Esophagus squamous epithelium (tissue), 5 donors: ENCODE measurements around the gene CCDC116. TPM values are rescaled to one million over a fixed set of nuclear protein-coding genes. Genes with fewer than 3 reads are reported as not detected.

Experiments
- DNase-seq: peaks from one replicate; lab custom pipeline; 2025; lab: John Stamatoyannopoulos, UW
- H3K27ac ChIP-seq, 4 donors: fragments of 200-600 bp; sonication (generic); one replicate each; pipeline ENCODE4 v1.5.1; 2016 to 2019; ENCODE audit warnings: mild to moderate bottlenecking in 1 of 4
- H3K27me3 ChIP-seq, 4 donors: fragments of 200-600 bp; sonication (generic); 1 replicate in 3 of 4; 2 replicates in 1 of 4; pipeline versions ENCODE4 v1.5.1 to v1.6.0; 2017 to 2021; ENCODE audit warnings: antibody characterized with exemption in 1 of 4
- H3K36me3 ChIP-seq, 3 donors: fragments of 200-600 bp; sonication (generic); one replicate each; pipeline ENCODE4 v1.5.1; 2016 to 2019
- H3K4me1 ChIP-seq, 3 donors: fragments of 200-600 bp; sonication (generic); one replicate each; pipeline ENCODE4 v1.5.1; 2017 to 2019
- H3K4me3 ChIP-seq, 4 donors: fragments of 200-600 bp; sonication (generic); 1 replicate in 3 of 4; 2 replicates in 1 of 4; pipeline ENCODE4 v1.5.1; 2016 to 2019; ENCODE audit warnings: mild to moderate bottlenecking in 2 of 4, moderate library complexity in 1 of 4
- H3K9me3 ChIP-seq, 3 donors: fragments of 200-600 bp; sonication (generic); one replicate each; pipeline ENCODE4 v1.5.1; 2016 to 2019
- CTCF ChIP-seq, 6 experiments: fragments of 450-650 bp in 4 of 6; fragments of 200-600 bp in 2 of 6; sonication (generic) in 2 of 6; IDR thresholded peaks; one replicate each; pipeline ENCODE4 v1.5.1; 2016 to 2019; ENCODE audit warnings: antibody characterized with exemption in 6 of 6, mild to moderate bottlenecking in 4 of 6, moderate library complexity in 4 of 6
- POLR2A ChIP-seq, 4 donors: fragments of 450-650 bp; IDR thresholded peaks; one replicate each; pipeline ENCODE4 v1.6.1; 2017; ENCODE audit warnings: antibody characterized with exemption in 4 of 4, mild to moderate bottlenecking in 4 of 4, moderate library complexity in 3 of 4
- WGBS, 2 donors: methylation state at CpG; one replicate each; pipeline ENCODE4 v1.1.5; 2018; 5-methylcytosine and 5-hydroxymethylcytosine counted together
- intact Hi-C: fragments of 100-400 bp; cut with DNase I; formaldehyde crosslinking; loops from one replicate; pipeline ENCODE4 v1.15.0; 2022
- small RNA-seq, 4 donors: library from RNA; depleted of rRNA; stranded (forward); fragments of <200 nt; gene quantifications; one replicate each; pipeline ENCODE3, GENCODE V24; 2016
- total RNA-seq, 4 donors: library from RNA; depleted of rRNA; stranded (reverse); fragments of >200 nt; gene quantifications; one replicate each; pipeline ENCODE4 v1.1.0, GENCODE V29; 2016
- donor health status: DM: yes; HTN: yes; CAD: no.

CCDC116 gene
- total RNA-seq, 4 donors from 2014 or later: 1.9 TPM; not detected in 3

- WGBS, 2 donors: 86 to 87% methylated on average over 12 to 15 of the region's 19 CpGs
- peaks cover 10 to 96% (median 37%) of the 10 kb centered on the region in 3 donors for H3K36me3 ChIP-seq
- TF ChIP-seq CTCF (IDR thresholded peaks at IDR 0.05): no peak
- TF ChIP-seq POLR2A (IDR thresholded peaks at IDR 0.05): no peak
- H3K4me3 ChIP-seq: no peak overlapping the region
- DNase-seq: no peak
- H3K4me1 ChIP-seq: no peaks in the 10 kb centered on the region
- no peak overlapping the region for H3K27ac ChIP-seq
- H3K9me3 ChIP-seq: no peaks in the 10 kb centered on the region
- H3K27me3 ChIP-seq: no peaks in the 10 kb centered on the region
- intact Hi-C loops: no loop called here
Measured at GRCh38 chr22:21684492-21685163, 52.1 kb downstream of the CCDC116 start.

- H3K27ac ChIP-seq: no peak overlapping the region
- no peak overlapping the region for H3K4me3 ChIP-seq
- no peaks in the 10 kb centered on the region for H3K9me3 ChIP-seq
- no peak for DNase-seq
- no peaks in the 10 kb centered on the region for H3K4me1 ChIP-seq
- H3K36me3 ChIP-seq: peaks cover 10 to 96% (median 37%) of the 10 kb centered on the region in 3 donors
- WGBS, 2 donors: 83 to 86% methylated on average over 4 to 6 of the region's 8 CpGs
- intact Hi-C loops: no loop called here
- TF ChIP-seq POLR2A (IDR thresholded peaks at IDR 0.05) (no peak), CTCF (IDR thresholded peaks at IDR 0.05) (no peak)
- H3K27me3 ChIP-seq: no peaks in the 10 kb centered on the region
Measured at GRCh38 chr22:21685164-21685513, 52.6 kb downstream of the CCDC116 start.

GRCh38 chr22:21686193-21686608 lies 53.6 kb downstream of the CCDC116 start:
- no peak overlapping the region for H3K27ac ChIP-seq
- intact Hi-C loops: no loop called here
- peaks cover 10 to 100% (median 39%) of the 10 kb centered on the region in 3 donors for H3K36me3 ChIP-seq
- TF ChIP-seq CTCF (IDR thresholded peaks at IDR 0.05): no peak
- TF ChIP-seq POLR2A (IDR thresholded peaks at IDR 0.05): no peak
- DNase-seq: no peak
- H3K27me3 ChIP-seq: no peaks in the 10 kb centered on the region
- no peaks in the 10 kb centered on the region for H3K4me1 ChIP-seq
- no peaks in the 10 kb centered on the region for H3K9me3 ChIP-seq
- 100% methylated on average over 2 of the region's 8 CpGs; no CpG with 5 or more reads in 1 of the 2 donors for WGBS, 2 donors
- H3K4me3 ChIP-seq: no peak overlapping the region

Small RNA genes lying within 50 kb of the gene (small RNA-seq; reads per million reads assigned to genes)
- gene MIR301B: 0.50 to 2.5 (median 1.5) reads per million in 4 donors

Other genes with a start within 250 kb of the CCDC116 start
- gene RIMBP3B, start 249.0 kb upstream of the CCDC116 start, total RNA-seq: not detected
- 1 to 10 TPM; 3.3 to 5.2 (median 4.6) TPM for gene HIC2, start 215.4 kb upstream of the CCDC116 start, total RNA-seq
- 10 to 100 TPM in 1 of 4 donors, 1 to 10 TPM in 1, under 1 TPM in 2; 0.22 to 13.8 (median 4.7) TPM for gene TMEM191C, start 165.4 kb upstream of the CCDC116 start, total RNA-seq
- not detected for gene RIMBP3C, start 81.3 kb upstream of the CCDC116 start, total RNA-seq
- 10 to 100 TPM; 34.7 to 53.8 (median 44.7) TPM for gene UBE2L3, start 65.0 kb upstream of the CCDC116 start, total RNA-seq
- gene YDJC, start 2.7 kb upstream of the CCDC116 start, total RNA-seq: 10 to 100 TPM; 34.1 to 53.8 (median 39.6) TPM
- gene SDF2L1, start 9.5 kb downstream of the CCDC116 start, total RNA-seq: 10 to 100 TPM; 19.6 to 29.7 (median 24.6) TPM
- 10 to 100 TPM; 20.9 to 53.6 (median 49.7) TPM for gene PPIL2, start 33.3 kb downstream of the CCDC116 start, total RNA-seq
- gene YPEL1, start 103.0 kb downstream of the CCDC116 start, total RNA-seq: 1 to 10 TPM in 3 of 4 donors, under 1 TPM in 1; 0.53 to 8.5 (median 3.0) TPM
- gene MAPK1, start 234.9 kb downstream of the CCDC116 start, total RNA-seq: 10 to 100 TPM; 36.0 to 57.6 (median 45.0) TPM